Activated naive CD8-positive, alpha-beta T cell treated with anti-CD3 and anti-CD28 coated beads for 36 hours (primary cell): ENCODE measurements around the gene ARID5B. TPM values are rescaled to one million over a fixed set of nuclear protein-coding genes. Genes with fewer than 3 reads are reported as not detected.
"Not testable (repeated sequence)": the region's sequence is repeated elsewhere in the genome, so short reads cannot be mapped to it uniquely, and the experiment has no call there.

Experiments used
- DNase-seq: peaks from one replicate; pipeline ENCODE4 v3.0.0; 2021
- H3K27ac Mint-ChIP-seq: one replicate; pipeline ENCODE4 v1.8.0; 2022; ENCODE audit warnings: mild to moderate bottlenecking, moderate library complexity, mixed read lengths
- H3K27me3 Mint-ChIP-seq: one replicate; pipeline ENCODE4 v1.8.0; 2022; ENCODE audit warnings: mild to moderate bottlenecking, mixed read lengths
- H3K36me3 Mint-ChIP-seq: one replicate; pipeline ENCODE4 v1.8.0; 2021; ENCODE audit warnings: mild to moderate bottlenecking, mixed read lengths
- H3K4me1 Mint-ChIP-seq: one replicate; pipeline ENCODE4 v1.8.0; 2021; ENCODE audit warnings: mixed read lengths
- H3K4me3 Mint-ChIP-seq: one replicate; pipeline ENCODE4 v1.8.0; 2022; ENCODE audit warnings: mild to moderate bottlenecking, moderate library complexity, mixed read lengths
- H3K9me3 Mint-ChIP-seq: one replicate; pipeline ENCODE4 v1.8.0; 2022; ENCODE audit warnings: mixed read lengths
- total RNA-seq, 2 experiments: library from RNA; stranded (reverse); gene quantifications; one replicate each; pipeline ENCODE4 v1.2.3, GENCODE V29; 2021

Gene ARID5B
- total RNA-seq, 2 experiments from 2014 or later = 16.5 to 17.1 TPM

DNA sequence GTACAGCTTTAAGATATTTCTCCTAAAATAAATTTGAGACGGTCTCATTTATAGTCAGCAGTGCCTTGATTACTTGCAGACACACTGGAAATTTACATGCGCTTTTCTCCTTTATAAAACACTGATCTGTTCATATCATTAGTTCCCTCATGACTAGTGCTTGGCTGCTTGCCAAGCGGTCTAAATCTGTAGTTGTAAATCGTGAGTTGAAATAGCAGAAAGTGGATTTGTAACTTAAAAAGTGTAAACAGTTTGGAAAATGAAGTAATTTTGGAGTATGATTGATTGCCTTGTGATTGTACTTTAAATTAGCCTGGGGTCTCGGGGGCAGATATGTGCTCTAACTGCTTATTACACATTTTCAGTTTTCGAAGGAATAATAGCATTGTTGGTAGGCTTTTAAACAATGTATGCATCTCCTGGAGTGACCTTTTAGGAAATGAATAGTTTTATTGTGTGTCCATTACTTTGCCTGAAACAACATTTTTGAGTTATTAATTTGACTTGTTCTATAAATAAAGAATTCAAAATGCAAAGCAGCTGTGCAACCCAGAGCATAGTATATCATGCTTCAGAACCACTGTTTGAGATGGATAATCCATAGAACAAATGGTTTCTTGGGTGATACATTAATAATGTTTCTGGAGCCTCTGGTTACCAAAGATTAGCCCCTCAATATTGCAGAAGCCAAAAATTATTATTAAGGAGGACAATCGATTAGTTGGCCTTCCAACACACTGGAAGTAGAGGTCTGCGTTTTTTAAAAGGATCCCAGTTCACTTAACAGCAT lies 73.3 kb downstream of the ARID5B start:
- no peak overlapping the region for H3K4me3 Mint-ChIP-seq
- peaks cover 32% of the 10 kb centered on the region for H3K4me1 Mint-ChIP-seq
- no peak for DNase-seq
- no peaks in the 10 kb centered on the region for H3K27me3 Mint-ChIP-seq
- H3K36me3 Mint-ChIP-seq = peaks cover 52% of the 10 kb centered on the region
- H3K9me3 Mint-ChIP-seq = peaks cover 3% of the 10 kb centered on the region
- H3K27ac Mint-ChIP-seq = no peak overlapping the region

DNA sequence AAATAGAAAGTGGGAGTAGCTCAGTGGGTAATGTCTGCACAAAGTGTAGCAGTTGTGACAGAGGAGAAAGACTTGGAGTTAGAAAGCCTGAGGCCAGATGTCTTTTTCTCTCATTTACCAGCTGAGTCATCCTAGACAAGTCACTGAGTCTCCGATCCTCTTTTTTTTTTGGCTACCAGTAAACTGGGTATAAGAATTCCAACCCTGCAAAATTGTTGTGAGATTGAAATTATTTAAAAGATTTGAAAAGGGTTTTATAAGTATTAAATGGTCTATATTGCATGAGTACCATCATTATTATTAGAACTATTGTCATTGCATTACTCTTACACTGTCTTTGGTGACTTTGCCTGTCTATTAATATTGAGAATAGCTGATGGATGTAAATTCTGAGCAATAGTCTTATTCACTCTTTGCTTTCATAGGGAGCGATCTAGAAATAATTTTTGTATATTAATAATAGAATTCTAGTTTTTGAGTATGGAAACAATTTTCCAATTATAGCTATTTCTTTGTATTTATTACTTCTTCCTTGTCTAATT lies 74.0 kb downstream of the ARID5B start:
- Mint-ChIP-seq H3K4me1 (peaks cover 30% of the 10 kb centered on the region), H3K4me3 (no peak overlapping the region), H3K27ac (no peak overlapping the region), H3K27me3 (no peaks in the 10 kb centered on the region), H3K9me3 (peaks cover 3% of the 10 kb centered on the region), H3K36me3 (peaks cover 56% of the 10 kb centered on the region)
- DNase-seq = no peak

DNA sequence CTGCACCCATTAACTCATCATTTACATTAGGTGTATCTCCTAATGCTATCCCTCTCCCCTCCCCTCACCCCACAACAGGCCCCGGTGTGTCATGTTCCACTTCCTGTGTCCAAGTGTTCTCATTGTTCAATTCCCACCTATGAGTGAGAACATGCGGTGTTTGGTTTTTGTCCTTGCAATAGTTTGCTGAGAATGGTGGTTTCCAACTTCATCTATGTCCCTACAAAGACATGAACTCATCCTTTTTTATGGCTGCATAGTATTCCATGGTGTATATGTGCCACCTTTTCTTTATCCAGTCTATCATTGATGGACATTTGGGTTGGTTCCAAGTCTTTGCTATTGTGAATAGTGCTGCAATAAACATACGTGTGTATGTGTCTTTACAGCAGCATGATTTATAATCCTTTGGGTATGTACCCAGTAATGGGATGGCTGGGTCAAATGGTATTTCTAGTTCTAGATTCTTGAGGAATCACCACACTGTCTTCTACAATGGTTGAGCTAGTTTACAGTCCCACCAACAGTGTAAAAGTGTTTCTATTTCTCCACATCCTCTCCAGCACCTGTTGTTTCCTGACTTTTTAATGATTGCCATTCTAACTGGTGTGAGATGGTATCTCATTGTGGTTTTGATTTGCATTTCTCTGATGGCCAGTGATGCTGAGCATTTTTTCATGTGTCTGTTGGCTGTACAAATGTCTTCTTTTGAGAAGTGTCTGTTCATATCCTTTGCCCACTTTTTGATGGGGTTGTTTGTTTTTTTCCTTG lies 75.6 kb downstream of the ARID5B start:
- not testable (repeated sequence) for DNase-seq, H3K27me3 Mint-ChIP-seq, H3K27ac Mint-ChIP-seq, H3K9me3 Mint-ChIP-seq, H3K4me3 Mint-ChIP-seq
- Mint-ChIP-seq H3K4me1 (peaks cover 32% of the 10 kb centered on the region), H3K36me3 (peaks cover 67% of the 10 kb centered on the region)

DNA sequence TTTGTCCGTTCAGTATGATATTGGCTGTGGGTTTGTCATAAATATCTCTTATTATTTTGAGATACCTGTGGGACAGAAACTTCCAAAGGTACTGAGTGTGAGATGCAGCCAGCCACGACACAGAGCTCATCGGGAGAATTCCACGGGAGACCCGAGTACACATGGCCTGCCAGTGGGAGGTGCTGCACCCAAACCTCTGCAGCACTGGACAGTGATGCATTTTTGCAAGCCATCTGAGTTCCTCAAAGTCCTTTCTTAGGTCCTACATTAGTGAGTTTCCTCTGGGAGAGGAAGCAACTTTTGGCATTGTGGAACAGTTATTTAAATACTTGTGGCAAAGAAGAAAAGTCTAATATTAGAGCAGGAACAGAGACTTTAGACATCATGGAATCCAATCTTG lies 77.5 kb downstream of the ARID5B start:
- H3K27me3 Mint-ChIP-seq = no peaks in the 10 kb centered on the region
- peaks cover 26% of the 10 kb centered on the region for H3K4me1 Mint-ChIP-seq
- peaks cover 68% of the 10 kb centered on the region for H3K36me3 Mint-ChIP-seq
- H3K4me3 Mint-ChIP-seq = no peak overlapping the region
- peaks cover 3% of the 10 kb centered on the region for H3K9me3 Mint-ChIP-seq
- no peak for DNase-seq
- peak overlapping the region; percentile 29 for H3K27ac Mint-ChIP-seq

DNA sequence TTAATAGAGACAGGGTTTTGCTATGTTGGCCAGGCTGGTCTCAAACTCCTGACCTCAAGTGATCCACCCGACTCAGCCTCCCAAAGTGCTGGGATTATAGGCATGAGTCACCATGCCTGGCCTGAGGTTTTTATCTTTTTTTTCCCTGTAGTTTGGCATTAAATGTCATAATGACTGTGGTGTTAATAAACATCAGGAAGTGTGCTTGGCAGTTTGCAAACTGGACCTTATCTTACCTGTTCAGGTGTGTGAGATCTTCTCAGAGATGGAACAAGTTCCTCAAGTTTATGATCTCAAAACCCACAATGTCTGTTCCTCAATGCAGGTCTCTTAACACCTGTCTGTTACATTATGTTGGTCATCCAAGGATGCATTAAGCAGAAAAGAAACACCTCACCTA lies 80.0 kb downstream of the ARID5B start:
- H3K27ac Mint-ChIP-seq = no peak overlapping the region
- no peaks in the 10 kb centered on the region for H3K27me3 Mint-ChIP-seq
- DNase-seq = no peak
- H3K9me3 Mint-ChIP-seq = peaks cover 3% of the 10 kb centered on the region
- peaks cover 78% of the 10 kb centered on the region for H3K36me3 Mint-ChIP-seq
- H3K4me1 Mint-ChIP-seq = peaks cover 36% of the 10 kb centered on the region
- H3K4me3 Mint-ChIP-seq = no peak overlapping the region

DNA sequence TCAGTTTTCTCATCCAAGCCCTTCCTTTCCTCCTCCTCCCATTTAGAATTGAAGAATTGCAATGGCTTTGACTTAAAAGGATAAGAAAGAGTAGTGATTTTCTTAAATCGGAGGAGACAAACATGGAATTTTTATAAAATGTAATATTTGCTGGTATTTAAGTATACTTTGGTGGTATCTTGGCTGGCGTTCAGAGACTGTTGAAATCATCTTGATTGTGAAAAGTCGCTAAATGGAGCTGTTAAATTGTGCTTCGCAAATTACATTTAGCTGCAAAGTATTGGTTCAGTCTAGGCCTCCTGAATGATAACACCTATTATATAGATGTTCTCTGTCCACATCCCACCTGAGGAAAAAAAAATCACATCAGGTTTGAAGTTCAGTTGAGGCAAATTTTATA lies 81.8 kb downstream of the ARID5B start:
- H3K4me1 Mint-ChIP-seq = peaks cover 53% of the 10 kb centered on the region

DNA sequence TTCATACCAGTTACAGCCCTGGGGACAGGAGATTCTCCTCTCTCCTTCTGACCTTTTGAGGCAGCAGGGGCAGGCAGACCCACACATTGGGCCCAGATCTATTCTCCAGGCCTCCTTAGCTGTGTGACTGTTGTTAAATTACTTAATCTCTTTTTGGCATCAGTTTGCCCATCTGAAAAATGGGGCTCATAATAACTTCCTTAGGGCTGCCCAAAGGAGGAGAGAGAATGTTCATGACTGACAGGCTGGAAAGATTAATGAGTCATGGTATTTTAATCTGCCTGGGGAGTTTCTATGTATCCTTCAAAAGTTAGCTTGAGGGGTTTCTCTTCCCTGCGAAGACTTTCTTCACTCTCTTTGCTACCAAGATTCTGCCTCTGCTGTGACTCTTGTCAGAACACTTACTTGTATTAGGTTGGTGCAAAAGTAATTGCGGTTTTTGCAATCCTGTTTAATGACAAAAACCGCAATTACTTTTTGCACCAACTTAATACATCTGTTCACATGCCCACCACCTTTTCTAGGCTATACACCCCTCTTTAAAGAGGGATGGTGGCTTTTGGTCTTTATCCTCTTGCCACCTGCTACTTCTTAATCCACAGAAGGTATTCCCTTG lies 83.4 kb downstream of the ARID5B start:
- Mint-ChIP-seq H3K36me3 (peaks cover 58% of the 10 kb centered on the region), H3K4me1 (peaks cover 63% of the 10 kb centered on the region), H3K27me3 (no peaks in the 10 kb centered on the region), H3K27ac (peak overlapping the region; percentile 97), H3K4me3 (no peak overlapping the region), H3K9me3 (peaks cover 7% of the 10 kb centered on the region)
- no peak for DNase-seq

More for the DNA sequence above, 81.8 kb downstream of the ARID5B start:
- Mint-ChIP-seq H3K36me3 (peaks cover 71% of the 10 kb centered on the region), H3K4me3 (no peak overlapping the region), H3K27ac (no peak overlapping the region), H3K27me3 (no peaks in the 10 kb centered on the region), H3K9me3 (peaks cover 7% of the 10 kb centered on the region)
- no peak for DNase-seq

DNA sequence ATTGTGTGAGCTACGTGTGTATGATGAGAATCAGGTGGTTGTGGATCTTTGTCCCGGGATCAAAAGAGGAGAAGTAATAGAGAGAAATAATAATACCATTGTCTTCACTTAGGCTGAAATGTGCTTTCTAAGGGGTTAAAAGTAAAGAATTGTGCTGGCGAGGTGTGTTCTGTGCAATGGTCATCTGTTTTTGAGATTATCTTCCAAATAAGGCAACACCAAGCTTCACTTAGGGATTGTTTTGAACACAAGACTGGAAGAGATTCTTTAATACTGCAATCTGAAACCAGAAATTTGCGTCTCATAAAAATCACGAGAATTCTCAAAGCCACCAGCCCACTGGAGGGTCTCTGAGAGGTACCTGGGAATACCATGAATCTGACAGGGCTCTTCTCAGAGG lies 84.2 kb downstream of the ARID5B start:
- Mint-ChIP-seq H3K4me1 (peaks cover 66% of the 10 kb centered on the region), H3K9me3 (peaks cover 7% of the 10 kb centered on the region), H3K27me3 (no peaks in the 10 kb centered on the region), H3K4me3 (no peak overlapping the region), H3K27ac (peak overlapping the region; percentile 97), H3K36me3 (peaks cover 60% of the 10 kb centered on the region)
- DNase-seq = no peak

DNA sequence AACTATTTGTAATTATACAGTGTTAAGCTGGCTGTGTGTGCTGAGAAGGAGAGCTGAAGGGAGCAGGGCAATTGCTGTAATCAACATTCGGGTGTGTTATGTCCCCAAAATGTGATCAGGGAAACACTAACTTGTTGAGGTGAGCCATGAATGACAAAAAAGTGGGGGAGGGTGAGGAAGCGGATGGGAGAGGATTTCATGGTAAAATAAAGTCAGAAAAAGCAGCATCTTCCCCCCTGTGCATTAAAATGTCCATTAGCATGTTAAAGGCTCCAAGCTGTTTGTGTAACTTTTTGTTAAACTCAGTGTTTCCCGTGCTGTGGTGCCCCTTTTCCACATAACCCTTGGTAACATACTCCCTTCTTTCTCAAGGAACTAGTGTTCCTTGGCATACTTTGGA lies 84.9 kb downstream of the ARID5B start:
- Mint-ChIP-seq H3K4me1 (peaks cover 69% of the 10 kb centered on the region), H3K4me3 (no peak overlapping the region), H3K27me3 (no peaks in the 10 kb centered on the region), H3K27ac (peak overlapping the region; percentile 97), H3K9me3 (peaks cover 7% of the 10 kb centered on the region), H3K36me3 (peaks cover 63% of the 10 kb centered on the region)
- DNase-seq = no peak

DNA sequence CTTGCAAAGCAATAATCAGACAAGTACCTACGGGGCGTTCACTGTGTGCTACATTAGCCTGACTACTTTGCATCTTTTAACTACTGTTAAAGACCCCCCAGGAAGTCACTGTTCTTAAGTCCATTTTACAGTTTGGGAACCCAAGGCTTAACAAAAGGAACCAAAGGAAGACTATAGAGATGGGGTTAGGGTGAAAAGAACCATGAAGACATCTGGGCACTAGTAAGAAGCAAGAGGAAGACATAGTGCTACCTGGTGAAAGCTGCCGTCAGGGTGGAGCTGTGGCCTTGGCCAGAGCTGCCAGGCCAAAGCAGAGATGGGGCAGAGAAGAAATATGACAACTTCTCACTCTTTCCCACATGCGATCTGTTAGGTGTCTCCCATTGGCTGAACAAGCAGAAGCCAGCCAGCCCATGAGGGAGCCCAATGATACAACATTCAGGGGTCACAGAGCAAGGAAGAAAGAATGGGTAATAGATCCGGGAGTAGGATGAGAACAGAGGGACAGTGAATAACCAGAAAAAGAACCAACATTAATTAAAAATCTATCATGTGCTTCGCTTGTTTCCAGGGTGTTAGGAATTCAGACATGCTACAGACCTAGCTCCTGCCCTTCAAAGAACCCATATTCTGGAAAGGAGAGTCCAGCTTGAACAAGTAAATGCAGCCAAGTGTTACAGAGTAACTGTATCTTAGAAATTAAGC lies 85.4 kb downstream of the ARID5B start:
- Mint-ChIP-seq H3K4me3 (peak overlapping the region; percentile 56), H3K9me3 (peaks cover 7% of the 10 kb centered on the region), H3K27me3 (no peaks in the 10 kb centered on the region), H3K4me1 (peaks cover 73% of the 10 kb centered on the region), H3K36me3 (peaks cover 63% of the 10 kb centered on the region), H3K27ac (peak overlapping the region; percentile 97)
- no peak for DNase-seq

DNA sequence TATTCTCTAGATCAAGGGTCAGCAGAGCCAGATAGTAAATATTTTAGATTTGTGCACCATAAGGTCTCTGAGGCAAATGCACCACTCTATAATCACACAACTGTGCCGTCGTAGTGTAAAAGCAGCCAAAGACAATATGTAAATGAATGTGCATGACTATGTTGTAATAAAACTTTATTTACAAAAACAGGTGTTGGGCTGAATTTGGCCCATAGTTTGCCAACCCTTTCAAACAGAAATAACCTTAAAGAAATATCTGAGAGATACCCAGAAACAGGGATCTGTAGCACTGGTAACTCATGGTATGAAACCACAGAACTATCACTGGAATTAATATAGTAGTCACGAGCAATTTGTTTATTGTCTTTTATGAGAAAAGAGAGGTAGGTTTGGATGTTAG lies 86.0 kb downstream of the ARID5B start:
- peaks cover 8% of the 10 kb centered on the region for H3K9me3 Mint-ChIP-seq
- H3K4me3 Mint-ChIP-seq = peak overlapping the region; percentile 54
- H3K4me1 Mint-ChIP-seq = peaks cover 79% of the 10 kb centered on the region
- H3K36me3 Mint-ChIP-seq = peaks cover 65% of the 10 kb centered on the region
- H3K27ac Mint-ChIP-seq = peak overlapping the region; percentile 97
- H3K27me3 Mint-ChIP-seq = no peaks in the 10 kb centered on the region
- no peak for DNase-seq

DNA sequence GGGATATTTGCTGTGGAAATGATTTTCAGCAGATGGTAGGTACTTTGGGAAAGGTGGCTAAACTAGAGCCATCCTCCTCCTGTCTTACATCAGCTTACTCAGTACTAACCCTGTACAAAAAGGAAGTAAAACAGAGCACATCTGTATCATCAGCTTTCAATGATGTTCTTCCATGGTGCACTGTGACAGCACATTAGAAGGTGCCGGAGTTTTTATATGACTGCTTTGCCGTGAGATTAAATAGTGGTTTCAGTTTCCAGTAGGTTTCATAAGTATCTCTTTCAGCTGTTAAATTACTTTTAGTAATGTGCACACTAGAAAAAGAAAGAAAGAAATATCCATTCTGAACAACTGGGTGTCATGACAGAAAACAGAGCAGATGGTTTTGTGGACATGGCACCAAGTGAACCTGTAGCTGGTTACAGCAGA lies 86.5 kb downstream of the ARID5B start:
- peak; percentile 36 for DNase-seq
- no peaks in the 10 kb centered on the region for H3K27me3 Mint-ChIP-seq
- peaks cover 64% of the 10 kb centered on the region for H3K36me3 Mint-ChIP-seq
- peaks cover 81% of the 10 kb centered on the region for H3K4me1 Mint-ChIP-seq
- peak overlapping the region; percentile 54 for H3K4me3 Mint-ChIP-seq
- peaks cover 8% of the 10 kb centered on the region for H3K9me3 Mint-ChIP-seq
- peak overlapping the region; percentile 97 for H3K27ac Mint-ChIP-seq

DNA sequence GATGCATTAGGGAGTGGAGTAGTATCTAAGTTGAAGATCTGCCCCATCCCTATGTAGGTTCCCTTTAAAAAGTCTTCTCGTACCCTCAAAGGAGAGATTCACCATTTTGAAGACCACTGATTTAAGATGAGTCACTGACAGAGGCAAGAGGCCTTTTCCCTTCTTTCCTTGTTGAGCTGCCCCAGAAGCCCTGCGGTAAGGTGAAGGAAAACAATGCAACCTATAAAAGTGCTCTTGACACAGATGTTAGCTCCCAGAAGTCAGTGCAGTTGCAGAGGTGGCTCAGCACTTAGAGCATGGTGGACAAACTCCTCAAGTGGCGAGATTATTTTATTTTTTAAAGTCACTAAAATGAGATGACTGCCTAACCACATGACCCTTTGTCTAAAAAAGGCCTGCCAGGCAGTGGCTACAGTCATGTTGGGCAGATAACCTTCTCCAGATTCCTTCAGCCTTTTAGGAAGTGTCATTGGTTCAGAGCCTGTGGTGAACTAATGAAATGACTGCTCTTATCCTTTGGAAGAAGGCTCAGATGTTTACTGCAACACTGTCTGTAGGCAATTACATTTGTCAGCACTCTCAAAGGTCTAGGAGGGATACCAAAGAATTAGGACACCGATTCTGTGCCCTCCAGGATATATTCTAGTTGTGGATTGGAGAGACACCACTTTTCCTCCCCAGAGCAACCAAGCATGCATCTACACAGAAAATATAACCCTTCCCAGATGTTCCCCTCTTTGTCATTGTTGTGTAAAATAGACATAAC lies 88.7 kb downstream of the ARID5B start:
- H3K4me3 Mint-ChIP-seq = no peak overlapping the region
- H3K4me1 Mint-ChIP-seq = peaks cover 88% of the 10 kb centered on the region
- H3K36me3 Mint-ChIP-seq = peaks cover 65% of the 10 kb centered on the region
- peaks cover 8% of the 10 kb centered on the region for H3K9me3 Mint-ChIP-seq
- no peak for DNase-seq
- H3K27ac Mint-ChIP-seq = peak overlapping the region; percentile 79
- no peaks in the 10 kb centered on the region for H3K27me3 Mint-ChIP-seq

DNA sequence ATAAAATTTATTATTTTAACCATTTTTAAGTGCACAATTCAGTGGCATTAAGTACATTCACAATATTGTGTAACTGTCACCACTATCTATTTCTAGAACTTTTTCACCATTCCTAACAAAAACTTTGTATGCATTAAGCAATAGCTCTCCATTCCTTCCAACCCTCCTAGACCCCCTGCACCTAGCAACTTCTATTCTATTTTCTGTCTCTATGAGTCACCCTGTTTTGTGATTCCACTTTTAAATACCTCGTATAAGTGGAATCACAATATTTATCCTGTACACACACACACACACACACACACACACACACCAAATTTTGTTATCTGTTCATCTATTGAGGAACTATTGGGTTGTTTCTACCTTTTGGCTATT lies 89.2 kb downstream of the ARID5B start:
- Mint-ChIP-seq H3K4me1 (peaks cover 88% of the 10 kb centered on the region), H3K4me3 (no peak overlapping the region), H3K36me3 (peaks cover 66% of the 10 kb centered on the region)

More for the DNA sequence above, 89.2 kb downstream of the ARID5B start:
- H3K9me3 Mint-ChIP-seq = peaks cover 8% of the 10 kb centered on the region
- H3K27ac Mint-ChIP-seq = peak overlapping the region; percentile 79
- no peak for DNase-seq
- no peaks in the 10 kb centered on the region for H3K27me3 Mint-ChIP-seq
